NCI-H2107 (cell line): ENCODE measurements around the gene RLBP1.

Experiments
- DNase-seq: peaks from one replicate; lab custom pipeline; 2025; lab: John Stamatoyannopoulos, UW

The RLBP1 gene

DNA sequence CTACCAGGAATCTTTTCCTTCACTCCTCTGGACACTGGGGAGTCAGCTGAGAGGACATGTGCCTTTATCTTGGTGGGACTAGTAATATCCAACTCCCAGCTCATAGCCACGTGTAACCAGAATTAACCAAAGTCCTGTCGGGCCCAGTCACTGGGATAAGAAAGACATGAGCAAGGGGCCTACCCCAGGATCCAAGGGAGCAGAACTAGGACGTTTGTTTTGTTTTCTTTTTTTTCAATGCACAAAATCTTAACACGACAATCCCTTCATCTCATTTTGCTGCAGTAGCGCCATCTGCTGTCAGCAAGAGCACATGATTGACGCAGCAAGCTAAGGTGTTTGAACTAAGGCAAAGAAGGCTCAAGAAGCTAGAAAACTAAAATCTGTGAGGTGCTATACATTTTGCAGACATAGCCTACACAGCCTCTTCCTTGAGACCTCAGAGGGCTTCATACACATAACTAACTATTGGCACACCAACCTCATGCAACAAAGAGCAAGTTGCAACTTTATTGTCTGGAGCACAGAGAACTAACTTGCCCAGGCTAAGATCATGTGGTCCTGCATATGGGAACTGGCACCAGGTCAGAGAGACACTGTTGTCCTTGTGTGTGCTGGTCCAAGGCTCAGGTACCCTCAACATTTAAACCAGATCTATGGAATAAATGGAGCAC lies 43.6 kb downstream of the RLBP1 start:
- no peak for DNase-seq

DNA sequence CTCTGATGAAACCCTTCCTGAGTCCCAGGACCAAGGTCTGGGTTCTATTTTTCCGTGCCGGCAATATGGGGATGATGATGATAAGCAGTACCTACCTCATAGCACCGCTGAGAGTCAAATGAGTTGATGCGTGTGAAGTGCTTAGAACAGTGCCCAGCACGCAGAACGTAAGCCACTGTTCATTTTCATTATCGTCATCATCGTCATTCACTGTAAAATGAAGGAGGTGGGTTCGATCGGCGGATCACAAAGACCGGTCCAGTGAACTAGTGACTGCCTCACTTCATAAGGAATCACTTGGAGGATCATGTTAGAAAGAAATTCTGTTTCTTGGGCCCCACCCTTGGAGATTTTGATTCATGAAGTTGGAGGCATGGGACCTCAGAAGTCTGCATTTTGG lies 44.3 kb downstream of the RLBP1 start:
- no peak for DNase-seq

DNA sequence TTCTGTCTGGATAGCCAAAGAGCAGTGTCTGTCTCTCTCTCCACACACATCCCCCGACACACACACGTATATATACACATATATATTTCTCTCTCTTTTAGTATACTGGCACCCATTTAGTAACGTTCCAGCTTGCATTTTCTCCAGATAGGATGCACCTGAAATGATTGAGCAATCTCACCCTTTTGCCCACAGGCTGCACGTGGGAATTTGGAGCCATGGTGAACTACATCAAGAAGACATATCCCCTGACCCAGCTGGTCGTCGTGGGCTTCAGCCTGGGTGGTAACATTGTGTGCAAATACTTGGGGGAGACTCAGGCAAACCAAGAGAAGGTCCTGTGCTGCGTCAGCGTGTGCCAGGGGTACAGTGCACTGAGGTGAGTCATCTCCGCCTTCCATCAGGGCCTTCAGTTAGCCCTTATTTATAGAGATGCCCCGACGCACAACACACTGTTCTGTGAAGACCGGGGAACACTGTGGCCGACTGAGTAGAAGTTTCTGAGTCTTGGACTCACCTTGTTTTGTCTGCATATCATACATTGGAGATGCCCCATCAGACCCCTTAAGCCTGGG lies 45.7 kb downstream of the RLBP1 start:
- DNase-seq: no peak

DNA sequence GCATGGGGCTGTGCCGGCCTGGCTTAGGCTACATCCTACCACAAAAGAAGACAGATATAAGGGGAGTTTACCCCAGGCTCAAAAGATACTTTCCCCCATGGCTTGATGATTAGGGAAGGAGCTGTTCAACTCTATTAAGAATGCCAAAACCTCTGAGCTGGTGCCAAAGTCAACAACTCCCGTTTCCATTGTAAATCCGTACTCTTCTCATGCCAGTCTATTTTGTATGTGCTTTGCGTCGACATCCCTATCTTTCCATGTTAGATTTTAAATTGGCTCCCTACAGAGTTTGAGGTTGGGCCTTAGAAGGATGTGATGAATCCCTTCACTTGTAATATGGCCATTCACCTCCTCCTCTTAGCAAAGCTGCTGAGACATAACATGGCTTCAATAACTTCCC lies 46.9 kb downstream of the RLBP1 start:
- no peak for DNase-seq

GRCh38 chr15:89172921-89173320 lies 48.5 kb downstream of the RLBP1 start:
- DNase-seq: no peak

DNA sequence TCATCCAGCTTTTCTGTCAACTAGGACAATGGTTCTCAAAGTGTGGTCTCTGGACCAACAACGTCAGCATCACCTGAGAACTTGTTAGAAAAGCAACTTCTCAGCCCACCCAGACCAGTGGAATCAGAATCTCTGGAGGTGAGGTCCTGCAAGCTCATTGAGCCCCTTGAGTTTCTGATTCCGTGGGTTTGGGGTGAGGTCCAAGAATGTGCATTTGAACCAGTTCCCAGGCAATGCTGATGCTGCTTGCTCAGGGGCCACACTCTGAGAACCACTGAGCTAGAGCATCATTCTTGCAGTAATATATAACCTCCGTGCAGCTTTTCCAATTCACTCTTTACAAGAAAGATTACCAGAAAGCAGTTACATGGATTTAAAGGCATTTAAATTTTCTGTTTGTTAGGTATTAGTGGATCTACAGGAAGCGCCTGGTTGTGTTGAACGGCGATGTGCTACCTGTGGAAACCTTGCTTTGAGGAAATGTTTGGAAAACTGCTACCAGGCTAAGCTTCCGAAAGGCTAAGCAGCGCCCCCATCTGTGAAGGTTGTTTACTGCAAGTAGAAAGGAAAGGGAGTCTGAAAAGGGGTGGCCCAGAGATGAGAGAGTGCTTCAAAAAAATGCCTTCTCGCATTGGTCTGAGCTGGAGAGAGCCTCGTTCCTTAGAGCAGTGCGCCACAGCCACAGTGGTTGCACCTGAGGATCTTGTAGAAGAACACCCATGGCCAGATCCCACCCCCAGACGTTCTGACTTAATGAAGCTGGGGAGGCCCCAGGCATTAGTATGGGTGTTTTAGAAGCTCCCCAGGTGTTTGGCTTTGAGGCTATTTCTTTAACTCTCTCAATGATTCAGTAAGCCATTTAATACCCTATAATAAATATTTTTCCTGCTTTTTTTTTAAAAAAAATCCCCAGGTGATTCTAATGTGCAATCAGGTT lies 50.0 kb downstream of the RLBP1 start:
- no peak for DNase-seq

GRCh38 chr15:89170364-89170763 lies 51.0 kb downstream of the RLBP1 start:
- no peak for DNase-seq

DNA sequence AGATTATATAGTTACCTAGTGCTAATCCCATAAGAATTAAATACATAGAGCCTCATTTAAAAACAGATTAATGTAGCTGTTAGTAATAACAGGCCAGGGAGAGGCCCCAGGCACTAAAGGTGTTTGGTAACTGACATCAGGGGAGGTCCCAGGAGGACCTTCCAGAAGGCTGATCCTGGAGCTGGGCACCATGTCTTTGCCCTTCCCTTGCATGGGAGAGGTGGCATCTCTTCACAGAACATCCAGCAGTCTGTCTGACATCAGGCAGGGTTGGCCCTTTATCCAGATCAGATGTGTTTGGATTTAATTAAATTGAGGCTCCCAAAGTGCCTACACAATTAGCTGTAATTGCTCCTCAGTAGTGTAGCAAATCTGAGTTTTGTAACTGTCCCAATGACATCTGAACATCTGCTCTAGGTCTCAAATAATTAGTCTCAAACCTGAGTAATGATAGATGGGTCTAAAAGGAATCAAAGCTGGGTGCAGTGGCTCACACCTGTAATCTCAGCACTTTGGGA lies 53.0 kb downstream of the RLBP1 start:
- DNase-seq: no peak

DNA sequence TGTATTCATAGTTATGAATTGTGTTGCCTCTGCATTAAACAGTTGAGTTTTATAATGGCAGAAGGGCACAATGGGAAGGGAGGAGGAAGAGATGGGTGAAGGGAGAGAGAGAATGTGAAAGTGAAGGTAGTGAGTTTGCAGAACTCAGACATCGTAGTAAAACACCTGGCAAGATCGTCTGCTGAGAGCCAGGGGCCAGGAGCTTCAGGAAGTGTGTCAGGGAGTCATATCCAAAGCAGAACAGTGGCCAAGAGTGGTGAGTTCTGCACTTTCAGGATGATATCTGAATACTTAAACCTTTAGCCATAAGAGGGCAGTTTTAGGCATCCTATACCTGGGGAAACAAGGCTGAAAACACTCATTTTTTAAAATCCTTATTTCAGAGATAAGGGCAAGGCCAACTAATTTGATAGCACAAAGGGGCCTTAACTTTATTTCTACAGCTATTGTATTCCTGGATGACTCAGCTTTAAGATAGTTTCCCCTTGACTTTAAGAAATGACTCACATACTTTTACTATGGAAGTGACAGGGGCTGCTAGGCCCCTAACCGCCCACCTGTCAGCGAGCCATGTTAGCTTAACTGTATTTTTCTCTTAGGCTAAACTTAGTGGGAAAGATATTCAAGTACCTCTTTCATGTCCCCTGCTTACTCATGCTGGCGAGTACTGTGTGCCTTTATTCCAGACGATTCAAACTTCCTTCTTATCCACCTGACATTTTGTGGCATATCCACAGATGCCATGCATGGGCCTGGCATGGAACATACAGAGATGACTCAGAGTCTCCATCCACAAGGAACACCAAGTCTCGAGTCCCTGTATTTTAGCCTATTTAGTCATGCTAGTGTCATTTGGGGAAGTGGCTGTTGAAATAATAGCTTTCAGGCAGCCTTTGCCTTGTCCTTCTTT lies 53.9 kb downstream of the RLBP1 start:
- DNase-seq: no peak

- DNase-seq: no peak
Measured at GRCh38 chr15:89165677-89166076, 55.7 kb downstream of the RLBP1 start.

- no peak for DNase-seq
Measured at GRCh38 chr15:89164712-89165211, 56.6 kb downstream of the RLBP1 start.

GRCh38 chr15:89163271-89164055 lies 57.9 kb downstream of the RLBP1 start:
- no peak for DNase-seq

DNA sequence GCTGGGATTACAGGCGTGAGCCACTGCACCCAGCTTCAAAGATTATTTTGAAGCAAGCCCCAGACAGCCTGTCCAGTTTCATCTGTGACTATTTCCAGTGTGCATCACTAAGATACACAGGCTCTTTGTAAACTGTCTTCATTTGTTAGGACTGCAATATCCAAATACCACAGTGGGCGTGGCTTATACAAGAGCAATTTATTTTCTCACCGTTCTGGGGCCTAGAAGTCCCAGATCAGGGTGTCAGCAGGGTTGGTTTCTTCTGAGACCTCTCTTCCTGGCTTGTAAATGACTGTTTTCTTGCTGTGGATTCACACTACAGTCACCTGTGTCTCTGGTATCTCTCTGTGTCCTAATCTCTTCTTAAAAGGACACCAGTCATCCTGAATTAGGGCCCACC lies 59.7 kb downstream of the RLBP1 start:
- DNase-seq: no peak
